HG03159 (cell line): ENCODE data around the gene FAM120B.
"Not testable (repeated sequence)": the region's sequence is repeated elsewhere in the genome, so short reads cannot be mapped to it uniquely, and the experiment has no call there.

Source experiments
- ATAC-seq: cut with Tn5 transposase; IDR thresholded peaks from one replicate; pipeline ENCODE4 v1.9.1; 2021; ENCODE audit warnings: mild to moderate bottlenecking, moderate library complexity; ENCODE audit not compliant: unreplicated experiment

FAM120B gene

DNA sequence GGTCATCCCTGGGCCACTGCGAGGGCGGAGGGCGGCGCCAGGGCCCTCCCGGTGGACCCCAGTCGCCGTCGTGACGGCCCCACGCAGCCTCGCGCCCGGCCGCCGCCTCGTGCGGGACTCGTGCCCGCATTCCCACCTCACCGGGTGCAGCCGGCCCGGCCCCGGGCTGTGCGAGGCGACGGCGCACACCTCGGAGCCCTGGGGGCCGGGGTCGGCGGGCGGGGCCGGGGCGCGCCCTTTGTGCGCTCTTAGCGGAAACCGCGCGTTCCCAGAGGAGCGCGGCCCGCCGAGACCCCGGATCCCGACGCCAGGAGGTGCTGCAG, 10.2 kb upstream of the FAM120B start:
- ATAC-seq: no peak

GRCh38 chr6:170296746-170297575, 9.6 kb upstream of the FAM120B start:
- no peak for ATAC-seq

- no peak for ATAC-seq
These were observed 8.8 kb upstream of the FAM120B start for GRCh38 chr6:170297576-170298330.

DNA sequence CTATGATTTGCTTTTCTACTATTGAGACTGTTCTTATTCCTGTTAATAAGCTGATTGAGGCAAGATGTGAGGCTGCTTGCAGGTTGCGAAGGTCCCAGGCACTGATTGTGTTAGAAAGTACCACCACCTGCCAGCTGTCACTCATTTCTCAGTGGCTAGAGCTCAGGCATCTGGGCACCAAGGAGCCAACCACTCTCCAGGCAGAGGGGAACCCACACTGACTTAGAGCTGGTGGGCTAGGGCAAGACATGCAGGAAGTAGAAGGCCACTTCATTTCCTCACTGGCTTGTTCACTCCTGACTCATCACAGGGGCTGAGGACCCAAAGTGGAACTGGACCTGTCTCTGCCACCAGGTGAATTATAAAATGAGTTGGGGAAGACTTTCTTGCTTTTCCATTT, 7.9 kb upstream of the FAM120B start:
- no peak for ATAC-seq

DNA sequence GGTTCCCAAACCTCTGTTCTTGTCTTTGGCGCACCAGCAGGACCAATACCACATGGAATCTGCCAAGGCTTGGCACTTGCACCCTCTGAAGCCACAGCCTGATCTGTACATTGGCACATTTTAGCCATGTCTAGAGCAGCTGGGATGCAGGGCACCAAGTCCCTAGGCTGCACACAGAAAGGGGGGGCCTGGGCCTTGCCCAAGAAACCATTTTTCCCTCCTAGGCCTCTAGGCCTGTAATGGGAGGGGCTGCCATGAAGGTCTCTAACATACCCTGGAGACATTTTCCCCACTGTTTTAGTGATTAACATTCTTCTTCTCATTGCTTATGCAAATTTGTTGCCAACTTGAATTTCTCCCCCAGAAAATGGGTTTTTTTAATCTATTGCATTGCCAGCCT, 5.4 kb upstream of the FAM120B start:
- ATAC-seq: no peak

- ATAC-seq: no peak
These were observed 694 bp upstream of the FAM120B start for GRCh38 chr6:170305805-170306323.

DNA sequence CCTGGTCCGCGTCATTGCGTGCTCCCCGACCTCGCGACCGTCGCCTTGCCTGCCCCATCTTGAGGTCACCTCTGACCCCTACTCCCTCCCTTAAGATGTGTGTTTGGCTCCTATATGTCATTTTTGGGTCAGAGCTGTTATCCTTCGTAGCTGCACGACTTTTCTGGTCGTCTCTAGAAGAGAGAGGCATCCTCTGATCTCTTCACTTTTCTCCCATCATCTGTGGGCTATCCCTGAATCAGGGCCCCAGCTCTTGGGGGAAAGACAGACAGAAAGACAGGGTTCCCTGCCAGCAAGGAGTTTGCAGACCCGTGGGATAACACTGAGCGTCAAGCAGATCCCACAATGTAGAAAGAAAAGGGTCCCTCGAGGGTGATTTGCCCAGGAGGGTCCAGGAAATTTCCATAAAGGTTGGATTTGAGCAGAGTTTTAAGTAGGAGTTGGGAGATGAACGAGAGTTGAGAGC, 555 bp downstream of the FAM120B start:
- ATAC-seq: no peak

DNA sequence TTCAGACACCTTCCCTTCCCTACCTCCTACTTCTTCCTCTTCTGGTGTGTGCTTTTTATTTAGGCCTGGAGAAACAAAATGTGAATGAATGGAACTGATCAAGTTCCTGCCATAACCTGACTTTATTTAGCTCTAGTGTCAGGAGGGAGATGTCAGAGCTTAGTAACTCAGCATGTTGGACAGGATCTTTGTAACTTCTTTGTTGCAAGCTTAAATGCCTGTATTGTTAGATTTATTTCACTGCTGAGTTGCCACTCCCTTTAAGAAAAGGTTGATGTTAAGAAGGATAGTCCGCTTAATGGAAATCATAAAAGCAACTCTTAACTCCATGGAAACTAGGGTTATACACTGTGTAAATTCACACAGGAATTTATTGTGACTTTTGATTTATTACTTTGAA, 2.2 kb downstream of the FAM120B start:
- ATAC-seq: no peak

DNA sequence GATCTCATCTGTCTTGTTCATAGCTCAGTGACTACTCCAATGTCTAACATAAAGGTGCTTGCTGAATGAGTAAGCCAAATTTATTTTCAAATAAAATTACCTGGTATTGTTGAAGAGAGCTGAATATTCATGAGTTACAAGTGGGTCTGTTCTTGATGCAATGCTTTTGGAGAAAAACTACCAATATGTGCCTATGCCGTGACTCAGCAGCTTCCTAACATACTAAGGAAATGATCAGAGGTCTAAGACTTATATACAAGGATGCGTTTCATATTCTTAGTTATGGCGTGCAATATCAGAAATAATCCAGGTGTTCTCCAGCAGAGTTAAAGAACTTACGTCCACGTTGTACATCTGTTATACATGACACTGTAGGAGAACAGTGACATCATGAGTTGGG, 5.1 kb downstream of the FAM120B start:
- ATAC-seq: no peak

- no peak for ATAC-seq
These were observed 6.3 kb downstream of the FAM120B start for GRCh38 chr6:170312876-170313275.

- ATAC-seq: no peak
These were observed 7.2 kb downstream of the FAM120B start for GRCh38 chr6:170313716-170314295.

GRCh38 chr6:170314983-170315382, 8.4 kb downstream of the FAM120B start:
- ATAC-seq: no peak

- ATAC-seq: no peak
These were observed 9.5 kb downstream of the FAM120B start for GRCh38 chr6:170316071-170316470.

DNA sequence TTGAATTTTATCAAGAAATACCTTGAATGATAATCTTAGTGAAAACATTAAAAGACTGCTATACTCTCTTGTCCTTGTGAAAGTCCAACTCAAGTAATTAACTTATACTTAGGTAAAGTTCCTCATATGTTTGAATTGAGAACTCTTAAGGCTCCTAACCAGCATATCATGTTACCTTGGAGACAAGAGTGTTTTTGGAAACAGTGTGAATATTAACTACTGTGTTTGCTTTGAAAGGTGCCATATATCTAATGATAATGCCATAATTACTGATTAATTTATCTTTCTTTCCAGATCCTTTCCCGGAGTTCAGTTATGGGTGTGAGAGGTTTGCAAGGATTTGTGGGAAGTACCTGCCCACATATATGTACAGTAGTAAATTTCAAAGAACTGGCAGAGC, 10.5 kb downstream of the FAM120B start:
- ATAC-seq: no peak

- ATAC-seq: no peak
These were observed 11.2 kb downstream of the FAM120B start for GRCh38 chr6:170317718-170318117.

- no peak for ATAC-seq
These were observed 22.8 kb downstream of the FAM120B start for GRCh38 chr6:170329321-170329720.

- not testable (repeated sequence) for ATAC-seq
These were observed 28.6 kb downstream of the FAM120B start for GRCh38 chr6:170335199-170335598.

- no peak for ATAC-seq
These were observed 38.3 kb downstream of the FAM120B start for GRCh38 chr6:170344631-170345576.

DNA sequence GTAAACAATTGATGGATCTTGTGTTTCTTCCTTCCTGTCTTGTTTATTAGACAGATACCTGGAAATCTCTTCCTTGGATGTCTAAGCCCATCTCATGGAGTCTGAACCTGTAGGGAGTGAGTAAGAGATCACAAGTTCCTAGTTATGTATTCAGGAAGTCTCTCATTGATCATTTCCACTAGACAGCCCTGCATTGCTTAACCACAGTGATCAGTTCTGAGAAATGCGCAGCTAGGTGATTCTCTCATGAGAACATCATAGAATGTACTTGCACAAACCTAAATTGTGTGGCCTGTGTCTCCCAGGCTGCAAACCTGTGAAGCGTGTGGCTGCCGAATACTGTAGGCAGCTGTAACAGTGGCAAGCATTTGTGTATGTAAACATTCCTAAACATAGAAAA, 39.1 kb downstream of the FAM120B start:
- no peak for ATAC-seq

DNA sequence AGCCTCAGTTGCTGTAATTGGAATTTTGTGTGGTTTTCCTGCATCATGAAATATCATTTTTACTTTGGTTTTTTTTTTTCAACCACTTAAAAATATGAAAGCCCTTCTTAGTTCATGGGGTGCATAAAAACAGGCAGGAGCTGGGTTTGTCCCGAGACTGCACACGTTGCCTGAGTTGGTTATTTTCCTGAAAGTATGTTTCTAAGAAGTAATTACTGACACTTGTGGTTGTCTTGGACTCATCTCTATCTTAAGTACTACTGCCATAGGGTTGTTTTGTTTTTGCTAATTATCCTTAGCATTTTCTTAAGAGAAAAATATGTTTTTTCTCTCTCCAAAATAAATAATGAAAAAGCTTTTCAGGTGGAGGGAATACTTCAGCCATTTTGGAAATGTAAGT, 40.1 kb downstream of the FAM120B start:
- ATAC-seq: no peak

DNA sequence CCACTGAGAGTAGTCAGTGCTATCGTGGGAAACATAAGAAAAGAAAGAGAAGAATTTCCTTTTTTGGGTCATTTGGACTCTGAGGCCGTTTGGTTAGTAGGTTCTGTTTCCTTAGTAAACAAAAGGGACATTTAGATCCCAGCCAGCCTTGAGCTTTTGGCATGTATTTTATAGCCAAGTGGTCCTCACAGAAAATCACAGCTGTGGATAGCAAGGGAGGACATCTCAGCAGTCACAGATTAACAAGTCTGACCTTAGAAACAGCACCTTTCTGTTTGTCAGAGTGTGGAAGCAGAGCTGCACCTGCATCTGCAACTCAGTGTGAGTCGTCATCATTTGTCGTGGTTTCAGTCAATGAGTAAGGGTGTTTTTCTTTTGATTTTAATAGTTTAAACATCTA, 40.5 kb downstream of the FAM120B start:
- ATAC-seq: peak; percentile 89
